ENCODE results near the gene MLC1. TPM values are rescaled to one million over a fixed set of nuclear protein-coding genes. Genes with fewer than 3 reads are reported as not detected.

MLC1 gene
- total and polyA plus RNA-seq, 2 donors (not counting 1 experiment from before 2014, with no cell fraction given): 0.34 TPM; not detected in 1

- H4K20me1 ChIP-seq (ENCODE audit: control insufficient read depth, insufficient read depth, low read length, poor library complexity, severe bottlenecking): no peaks in the 10 kb centered on the region
- H3K27me3 ChIP-seq (replicated peaks in 1 of 4; ENCODE audit: control extremely low read depth in 1 of 4, control insufficient read depth in 3 of 4, insufficient read depth in 4 of 4, low read length in 3 of 4): peaks cover 0 to 13% (median 2%) of the 10 kb centered on the region in 4 experiments
- TF ChIP-seq CTCF (IDR thresholded peaks at IDR 0.05) (no peak), EZH2 (IDR thresholded peaks at IDR 0.05; ENCODE audit: borderline replicate concordance, insufficient read depth, low read depth, low read length, poor library complexity, severe bottlenecking) (no peak)
- H3K27ac ChIP-seq (ENCODE audit: low read length in 2 of 2): no peak overlapping the region
- H3K4me3 ChIP-seq (ENCODE audit: control extremely low read depth in 1 of 5, extremely low read depth in 1 of 5, insufficient read depth in 1 of 5, low read depth in 2 of 5, low read length in 4 of 5): no peak overlapping the region
- H3K9ac ChIP-seq (ENCODE audit: low read length): no peak overlapping the region
- ATAC-seq (ENCODE audit: low read depth): no peak
- H2AFZ ChIP-seq (ENCODE audit: insufficient read depth, low read depth, low read length, poor library complexity, severe bottlenecking): no peak overlapping the region
- no peaks in the 10 kb centered on the region for H3K79me2 ChIP-seq (ENCODE audit: control insufficient read depth, insufficient read depth, low read length)
- CTCF ChIA-PET: interaction anchor here (0.6 kb wide), 1 partner anchor 13 kb away, joined by 3 read pairs; no protein-coding TSS in a partner anchor
- no peaks in the 10 kb centered on the region for H3K36me3 ChIP-seq (replicated peaks in 1 of 2; ENCODE audit: control extremely low read depth in 1 of 2, control insufficient read depth in 1 of 2, extremely low read depth in 1 of 2, insufficient read depth in 2 of 2, low read length in 1 of 2)
- H3K9me3 ChIP-seq (ENCODE audit: control extremely low read depth in 1 of 3, control insufficient read depth in 2 of 3, insufficient read depth in 1 of 3, low read length in 2 of 3): no peaks in the 10 kb centered on the region
- H3K27ac Mint-ChIP-seq: no peak overlapping the region
- intact Hi-C loops (cut with micrococcal nuclease): no loop called here
- H3K27me3 Mint-ChIP-seq: peaks cover 26% of the 10 kb centered on the region
- H3K4me1 ChIP-seq (ENCODE audit: control insufficient read depth in 2 of 2, insufficient read depth in 2 of 2, low read length in 2 of 2): no peaks in the 10 kb centered on the region
- H3K4me1 Mint-ChIP-seq: no peaks in the 10 kb centered on the region
- no peak for DNase-seq
- POLR2A ChIA-PET: no interaction called here
- no peak overlapping the region for H3K4me3 Mint-ChIP-seq
- WGBS (ENCODE audit: insufficient coverage): 21% methylated on average over 19 of the region's 28 CpGs
- H3K9me3 Mint-ChIP-seq (ENCODE audit: insufficient read depth): no peaks in the 10 kb centered on the region
- peak overlapping the region; percentile 12 for H3K4me2 ChIP-seq (replicated peaks; ENCODE audit: low read depth, low read length, poor library complexity, severe bottlenecking)
Measured at GRCh38 chr22:50112151-50113118, 27.2 kb upstream of the MLC1 start.

GRCh38 chr22:50111056-50111455 is 25.8 kb upstream of the MLC1 start:
- Histone ChIP-seq H3K36me3 (replicated peaks in 1 of 2; ENCODE audit: control extremely low read depth in 1 of 2, control insufficient read depth in 1 of 2, extremely low read depth in 1 of 2, insufficient read depth in 2 of 2, low read length in 1 of 2) (no peaks in the 10 kb centered on the region), H3K27me3 (replicated peaks in 1 of 4; ENCODE audit: control extremely low read depth in 1 of 4, control insufficient read depth in 3 of 4, insufficient read depth in 4 of 4, low read length in 3 of 4) (peaks cover 0 to 13% (median 2%) of the 10 kb centered on the region in 4 experiments), H3K9me3 (ENCODE audit: control extremely low read depth in 1 of 3, control insufficient read depth in 2 of 3, insufficient read depth in 1 of 3, low read length in 2 of 3) (no peaks in the 10 kb centered on the region), H3K4me3 (ENCODE audit: control extremely low read depth in 1 of 5, extremely low read depth in 1 of 5, insufficient read depth in 1 of 5, low read depth in 2 of 5, low read length in 4 of 5) (no peak overlapping the region), H4K20me1 (ENCODE audit: control insufficient read depth, insufficient read depth, low read length, poor library complexity, severe bottlenecking) (no peaks in the 10 kb centered on the region), H3K4me1 (ENCODE audit: control insufficient read depth in 2 of 2, insufficient read depth in 2 of 2, low read length in 2 of 2) (no peaks in the 10 kb centered on the region), H2AFZ (ENCODE audit: insufficient read depth, low read depth, low read length, poor library complexity, severe bottlenecking) (no peak overlapping the region), H3K9ac (ENCODE audit: low read length) (no peak overlapping the region), H3K4me2 (replicated peaks; ENCODE audit: low read depth, low read length, poor library complexity, severe bottlenecking) (no peak overlapping the region), H3K27ac (ENCODE audit: low read length in 2 of 2) (no peak overlapping the region), H3K79me2 (ENCODE audit: control insufficient read depth, insufficient read depth, low read length) (no peaks in the 10 kb centered on the region)
- ChIA-PET POLR2A (interaction anchor here (0.6 kb wide), 1 partner anchor 531 kb away, joined by 5 read pairs; no protein-coding TSS in a partner anchor), CTCF (no interaction called here)
- 100% methylated on average over 1 of the region's 1 CpG for WGBS (ENCODE audit: insufficient coverage)
- Mint-ChIP-seq H3K4me1 (no peaks in the 10 kb centered on the region), H3K9me3 (ENCODE audit: insufficient read depth) (no peaks in the 10 kb centered on the region), H3K4me3 (no peak overlapping the region), H3K27ac (no peak overlapping the region), H3K27me3 (peaks cover 26% of the 10 kb centered on the region)
- ATAC-seq (ENCODE audit: low read depth): no peak
- intact Hi-C loops (cut with micrococcal nuclease): no loop called here
- no peak for DNase-seq
- no peak for TF ChIP-seq CTCF (IDR thresholded peaks at IDR 0.05)
